NCI-H748 (cell line): ENCODE data around the gene INPP5F.
"Not testable (repeated sequence)": the region's sequence is repeated elsewhere in the genome, so short reads cannot be mapped to it uniquely, and the experiment has no call there.

Source experiments
- DNase-seq: peaks from one replicate; lab custom pipeline; 2025; ENCODE audit not compliant: unreplicated experiment; lab: John Stamatoyannopoulos, UW

Gene INPP5F

DNA sequence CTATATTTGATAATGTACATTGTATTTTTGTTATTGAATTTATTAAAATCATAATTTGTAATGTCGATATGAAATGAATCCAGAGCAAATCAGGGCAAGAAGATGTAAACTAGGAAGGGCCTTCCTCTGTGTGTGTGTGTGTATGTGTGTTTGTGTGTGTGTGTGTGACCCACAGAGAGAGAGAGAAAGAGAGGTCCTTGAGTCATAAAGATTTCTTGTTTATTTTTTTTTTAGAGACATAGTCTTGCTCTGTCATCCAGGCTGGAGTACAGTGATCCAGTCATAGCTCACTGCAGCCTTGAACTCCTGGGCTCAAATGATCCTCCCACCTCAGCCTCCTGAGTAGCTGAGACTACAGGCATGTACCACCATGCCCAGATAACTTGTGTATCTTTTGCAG, 50.7 kb downstream of the INPP5F start:
- no peak for DNase-seq

DNA sequence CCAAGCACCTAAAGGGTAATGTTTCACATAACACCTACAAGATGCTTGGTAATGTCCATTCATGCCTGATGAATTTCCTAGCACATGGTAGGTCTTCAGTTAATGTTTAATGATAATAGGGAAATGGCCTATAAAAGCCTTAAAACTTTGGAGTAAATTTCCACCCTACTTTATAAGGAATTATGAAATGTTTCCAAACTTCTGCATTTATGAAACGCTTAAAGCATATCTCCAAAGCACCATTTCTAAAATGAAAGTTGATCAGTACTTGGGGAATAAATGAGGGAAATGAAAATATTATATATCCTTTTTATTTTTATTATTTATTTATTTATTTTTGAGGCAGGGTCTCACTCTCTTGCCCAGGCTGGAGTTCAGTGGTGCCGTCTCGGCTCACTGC, 51.8 kb downstream of the INPP5F start:
- no peak for DNase-seq

DNA sequence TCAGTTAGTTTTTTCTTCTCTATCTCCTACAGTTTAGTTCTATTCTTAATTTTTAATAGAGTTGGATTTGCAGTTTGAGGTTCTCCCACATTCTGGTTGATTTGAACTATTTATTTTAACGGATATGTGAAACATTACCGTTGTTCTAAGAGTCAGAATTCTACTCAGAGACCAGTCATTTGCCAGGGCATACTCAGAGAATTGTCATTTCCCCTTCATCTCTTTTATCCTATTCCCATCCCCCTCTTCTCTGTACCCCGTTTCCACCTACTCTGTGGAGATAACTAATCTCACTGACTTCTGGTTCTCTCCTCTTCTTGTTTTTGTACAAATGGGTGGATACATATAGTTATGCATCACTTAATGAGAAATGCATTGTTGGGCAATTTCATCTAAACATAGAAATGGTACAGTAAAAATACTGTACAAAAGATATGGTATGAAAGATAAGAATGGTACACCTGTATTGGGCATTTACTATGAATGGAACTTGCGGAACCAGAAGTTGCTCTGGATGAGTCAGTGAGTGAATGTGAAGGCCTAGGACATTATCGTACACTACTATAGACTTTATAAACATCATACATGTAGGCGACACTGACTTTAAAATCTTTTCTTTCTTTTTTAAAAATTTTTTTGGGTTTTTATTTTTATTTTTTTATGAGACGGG, 53.1 kb downstream of the INPP5F start:
- no peak for DNase-seq

DNA sequence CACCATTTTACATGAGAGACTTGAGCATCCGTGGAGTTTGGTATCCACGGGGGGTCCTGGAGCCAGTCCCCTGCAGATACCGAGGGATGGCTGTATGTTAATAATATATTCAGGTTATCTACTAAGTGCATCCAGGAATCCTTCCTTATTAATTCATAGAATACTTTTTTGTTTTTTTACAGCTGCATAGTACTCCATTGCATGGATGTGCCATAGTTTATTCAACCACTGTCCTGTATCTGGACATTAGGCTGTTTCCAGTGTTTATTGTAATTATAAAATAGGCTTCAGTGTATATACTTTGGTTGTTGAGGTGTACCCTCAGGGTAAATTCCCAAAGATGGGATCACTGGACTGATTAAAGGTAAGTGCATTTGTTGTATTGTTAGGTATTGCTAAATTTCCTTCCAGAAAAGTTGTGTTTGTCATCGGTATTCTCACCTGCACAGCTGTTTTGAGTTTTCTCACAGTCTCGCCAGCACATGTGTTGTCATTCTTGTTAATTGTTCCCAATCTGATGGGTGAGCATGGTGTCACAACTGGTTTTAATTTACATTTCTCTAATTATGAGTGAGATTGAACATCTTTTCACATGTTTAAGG, 55.1 kb downstream of the INPP5F start:
- DNase-seq, result no peak

DNA sequence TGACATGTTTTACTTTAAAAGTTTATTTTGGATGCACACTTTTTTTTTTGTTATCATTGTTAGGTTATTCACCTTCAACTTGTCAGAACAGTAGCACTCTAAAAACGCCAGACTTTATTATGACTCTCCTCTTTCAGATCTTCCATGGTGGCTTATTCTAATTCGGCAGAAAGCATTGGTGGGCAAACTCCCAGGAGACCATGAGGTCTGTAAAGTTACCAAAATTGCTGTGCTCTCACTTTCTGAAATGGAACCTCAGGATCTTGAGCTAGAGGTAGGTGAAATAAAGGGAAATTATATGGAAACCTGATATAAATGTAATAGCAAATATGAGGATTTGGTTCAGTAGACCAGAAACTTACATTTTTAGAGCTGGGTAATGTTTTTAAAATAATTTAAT, 55.6 kb downstream of the INPP5F start:
- DNase-seq, result no peak

DNA sequence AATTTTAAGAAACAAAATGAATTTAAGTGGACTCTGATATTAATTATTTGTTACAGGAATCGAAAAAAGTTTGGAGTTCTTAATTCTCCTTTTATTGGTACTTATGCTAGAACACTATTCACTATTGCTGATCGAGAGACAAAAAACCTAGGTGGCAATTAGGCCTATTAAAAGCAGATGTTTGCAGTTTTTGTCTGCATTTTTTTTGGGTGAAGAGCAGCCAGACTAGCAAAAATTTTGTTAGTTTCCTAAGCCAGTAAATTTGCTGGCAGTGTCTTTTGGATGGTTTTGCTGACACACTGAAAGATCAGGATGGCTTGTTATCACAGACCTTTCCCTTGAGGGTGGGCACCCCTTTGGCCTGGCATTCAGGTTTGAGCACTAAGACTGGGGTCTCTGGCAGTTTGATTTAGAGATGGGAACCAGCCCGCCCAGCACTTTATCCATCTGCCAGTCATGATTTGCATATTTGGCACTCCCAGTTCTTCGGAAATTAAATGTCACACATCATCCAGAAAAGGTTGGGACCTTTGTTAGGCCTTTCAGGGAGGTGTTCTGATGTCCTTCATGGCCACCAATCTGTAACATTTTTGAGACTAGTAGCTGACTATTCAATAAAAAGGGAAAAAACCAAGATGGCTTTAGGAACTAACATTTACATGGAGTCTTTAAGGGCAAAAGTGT, 57.3 kb downstream of the INPP5F start:
- DNase-seq, result no peak

DNA sequence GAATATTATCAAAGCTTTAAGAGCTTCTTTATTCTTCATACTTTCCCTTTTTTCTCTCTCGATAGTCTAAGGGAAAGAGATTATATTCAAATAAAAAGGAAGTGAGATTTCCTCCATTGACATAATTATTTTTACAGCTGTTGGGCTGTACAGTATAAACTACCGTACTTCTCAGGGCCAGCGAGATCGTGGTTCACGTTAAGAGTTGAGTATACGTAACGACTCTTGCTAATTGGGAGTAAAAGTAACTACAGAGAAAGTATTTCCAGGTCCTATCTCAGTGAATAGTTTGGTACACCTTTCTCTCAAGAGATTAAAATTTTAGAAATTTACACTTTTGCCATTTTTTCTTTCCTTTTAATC, 57.8 kb downstream of the INPP5F start:
- no peak for DNase-seq

DNA sequence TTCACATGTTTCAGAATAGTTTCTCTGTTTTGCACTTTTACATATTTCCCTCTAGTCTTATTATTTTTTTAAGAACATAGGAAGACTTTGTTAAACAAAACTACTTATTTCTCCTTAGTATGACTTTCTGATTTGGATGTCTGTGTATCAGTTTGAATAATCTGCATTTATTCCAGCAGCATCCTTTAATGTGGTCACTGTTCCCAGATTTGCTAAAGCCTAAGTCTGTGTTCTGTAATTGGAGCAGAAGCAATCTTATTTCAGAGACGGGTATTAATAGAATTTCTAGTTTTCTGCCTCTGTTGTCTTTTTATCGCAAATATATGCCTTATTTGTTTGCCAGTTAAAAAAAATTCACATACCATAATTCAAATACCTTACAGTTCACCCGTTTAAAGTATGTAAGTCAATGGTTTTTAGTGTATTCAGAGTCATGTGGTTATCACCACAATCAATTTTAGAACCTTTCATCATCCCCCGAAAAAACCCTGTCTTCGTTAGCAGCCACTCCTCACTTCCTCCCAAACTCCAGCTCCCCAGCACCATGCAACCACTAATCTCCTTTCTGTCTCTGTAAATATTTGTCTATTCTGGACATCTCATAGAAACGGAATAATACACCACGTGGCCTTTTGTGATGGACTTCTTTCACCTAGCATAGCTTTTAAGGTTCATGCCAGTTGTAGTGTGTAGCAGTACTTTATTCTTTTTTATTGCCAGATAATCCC, 58.7 kb downstream of the INPP5F start:
- peak; percentile 75 for DNase-seq

DNA sequence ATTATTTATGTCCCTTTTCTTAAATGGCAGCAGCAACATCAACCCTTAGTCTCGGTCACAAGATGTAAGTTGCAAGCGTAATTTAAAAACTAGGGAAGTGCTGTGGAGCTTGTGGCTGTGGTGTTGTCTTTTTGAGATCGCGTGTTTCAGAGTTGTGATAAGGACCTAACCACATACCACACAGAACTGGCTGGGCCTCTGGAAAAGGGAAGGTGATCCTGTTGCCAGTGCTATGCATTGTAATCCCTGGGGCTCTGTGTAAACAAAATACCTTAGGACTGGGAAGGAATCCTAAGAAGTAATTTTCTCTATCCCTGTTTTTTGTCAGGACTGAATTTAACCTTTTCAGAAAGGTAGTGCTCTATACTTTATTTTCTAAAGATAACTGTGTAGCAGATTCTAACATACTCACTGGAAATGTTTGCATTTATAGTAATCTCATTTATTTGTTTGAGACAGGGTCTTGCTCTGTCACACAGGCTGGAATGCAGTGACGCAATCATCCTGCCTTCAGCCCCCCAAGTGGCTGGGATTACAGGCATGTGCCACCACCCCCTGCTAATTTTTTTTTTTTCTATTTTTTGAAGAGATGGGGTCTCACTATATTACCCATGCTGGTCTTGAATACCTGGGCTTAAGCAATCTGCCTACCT, 60.4 kb downstream of the INPP5F start:
- DNase-seq, result no peak

DNA sequence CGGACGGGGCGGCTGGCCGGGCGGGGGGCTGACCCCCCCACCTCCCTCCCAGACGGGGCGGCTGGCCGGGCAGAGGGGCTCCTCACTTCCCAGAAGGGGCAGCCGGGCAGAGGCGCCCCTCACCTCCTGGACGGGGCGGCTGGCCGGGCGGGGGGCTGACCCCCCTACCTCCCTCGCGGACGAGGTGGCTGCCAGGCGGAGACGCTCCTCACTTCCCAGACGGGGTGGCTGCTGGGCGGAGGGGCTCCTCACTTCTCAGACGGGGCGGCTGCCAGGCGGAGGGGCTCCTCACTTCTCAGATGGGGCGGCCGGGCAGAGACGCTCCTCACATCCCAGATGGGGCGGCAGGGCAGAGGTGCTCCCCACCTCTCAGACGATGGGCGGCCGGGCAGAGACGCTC, 69.3 kb downstream of the INPP5F start:
- not testable (repeated sequence) for DNase-seq

DNA sequence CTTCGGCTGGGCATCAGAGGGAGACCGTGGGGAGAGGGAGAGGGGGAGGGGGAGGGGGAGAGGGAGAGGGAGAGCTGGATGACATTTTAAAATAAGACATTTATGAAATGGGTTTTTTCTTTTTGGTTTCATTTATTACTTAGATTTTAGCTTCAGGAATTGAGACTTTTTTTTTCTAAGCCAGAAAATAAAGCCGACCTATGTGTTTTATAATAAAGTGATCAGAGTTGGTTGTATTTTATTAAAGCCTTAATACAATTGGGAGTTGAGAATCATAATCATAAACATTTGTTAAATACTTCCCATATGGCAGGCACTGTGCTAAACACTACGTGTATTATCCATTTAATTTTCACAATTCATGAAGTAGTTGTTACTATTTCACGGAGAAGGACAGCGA, 70.2 kb downstream of the INPP5F start:
- no peak for DNase-seq

DNA sequence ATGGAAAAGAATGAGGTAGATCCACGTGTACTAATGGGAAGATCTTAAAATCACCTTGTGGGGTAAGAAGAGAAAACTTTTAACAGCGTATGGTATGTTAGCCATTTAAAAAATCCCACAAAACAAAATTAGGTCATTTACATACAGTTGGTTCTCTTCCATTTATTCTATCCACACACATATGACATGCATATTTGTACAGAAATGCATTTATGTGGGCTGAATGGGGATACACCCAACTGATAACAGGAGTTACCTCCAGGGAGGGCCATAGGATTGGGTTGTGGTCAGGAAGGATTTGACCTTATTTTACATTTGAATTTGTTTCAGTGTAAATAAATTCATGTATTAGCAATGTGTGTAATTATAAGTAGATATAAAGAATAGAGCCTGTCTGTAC, 75.3 kb downstream of the INPP5F start:
- no peak for DNase-seq

DNA sequence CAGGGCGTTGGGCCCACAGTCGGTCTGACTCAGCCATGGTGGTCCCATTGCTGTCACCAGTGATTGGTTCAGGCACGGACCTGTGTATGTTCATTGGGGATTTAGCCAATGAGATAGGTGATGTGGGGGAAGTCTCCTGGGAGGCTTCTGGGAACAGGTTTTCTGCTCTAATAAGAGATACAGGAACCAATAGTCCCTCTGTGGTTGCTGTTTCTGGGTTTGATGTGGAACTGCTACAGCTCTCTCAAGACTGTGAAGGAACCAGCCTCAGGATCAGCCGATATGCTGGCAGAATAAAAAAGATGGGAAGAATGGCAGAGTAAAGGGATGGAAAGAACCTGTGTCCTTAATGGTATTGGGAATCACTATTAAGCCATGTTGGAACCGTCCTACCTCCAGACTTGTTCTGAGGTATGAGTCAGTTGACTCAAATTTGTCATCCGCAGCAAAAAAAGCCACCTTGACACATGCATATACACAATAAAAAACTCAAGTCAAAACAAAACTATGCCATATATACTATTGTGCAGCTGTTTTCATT, 76.2 kb downstream of the INPP5F start:
- no peak for DNase-seq

DNA sequence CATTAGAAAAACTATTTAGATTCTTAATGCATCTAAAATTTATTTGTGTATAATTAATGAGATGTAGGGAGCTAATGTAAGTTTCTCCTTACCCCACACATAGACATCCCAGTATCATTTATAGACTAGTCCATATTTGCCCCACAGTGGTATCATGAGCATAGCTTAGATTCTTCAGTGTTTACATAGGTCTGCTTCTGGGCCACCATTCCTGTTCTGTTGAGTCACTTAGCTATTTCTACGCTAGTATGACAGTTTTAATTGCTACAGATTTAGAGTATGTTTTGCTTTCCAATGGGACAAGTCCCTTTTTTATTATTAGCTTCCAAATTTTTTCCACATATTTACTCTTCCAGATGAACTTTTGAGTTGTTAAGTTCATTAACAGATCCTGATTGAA, 77.4 kb downstream of the INPP5F start:
- DNase-seq, result no peak

DNA sequence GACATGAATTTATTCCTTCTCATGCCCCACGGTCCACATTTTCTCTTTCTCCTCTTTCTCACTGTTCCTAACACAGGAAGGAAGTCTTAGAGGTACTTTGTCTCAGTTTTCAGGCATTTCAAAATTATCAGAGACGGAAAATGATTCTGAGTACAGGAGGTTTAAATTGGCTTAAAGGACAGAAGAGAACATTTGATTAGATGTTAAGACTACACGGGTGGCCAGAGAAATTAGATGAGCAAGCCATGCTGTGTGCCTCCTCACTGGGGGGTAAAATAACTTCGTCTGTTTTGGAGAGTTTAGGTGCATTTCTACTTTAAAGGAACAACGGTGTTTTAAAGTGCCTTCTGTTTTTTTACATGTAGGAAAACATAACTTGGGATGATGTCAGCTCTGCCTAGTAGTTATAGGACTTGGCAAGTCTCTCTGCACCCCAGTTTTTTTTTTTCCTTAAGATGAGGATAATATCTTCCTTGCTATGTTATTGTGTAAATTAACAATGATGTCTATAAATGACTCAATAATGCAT, 79.9 kb downstream of the INPP5F start:
- DNase-seq, result no peak

DNA sequence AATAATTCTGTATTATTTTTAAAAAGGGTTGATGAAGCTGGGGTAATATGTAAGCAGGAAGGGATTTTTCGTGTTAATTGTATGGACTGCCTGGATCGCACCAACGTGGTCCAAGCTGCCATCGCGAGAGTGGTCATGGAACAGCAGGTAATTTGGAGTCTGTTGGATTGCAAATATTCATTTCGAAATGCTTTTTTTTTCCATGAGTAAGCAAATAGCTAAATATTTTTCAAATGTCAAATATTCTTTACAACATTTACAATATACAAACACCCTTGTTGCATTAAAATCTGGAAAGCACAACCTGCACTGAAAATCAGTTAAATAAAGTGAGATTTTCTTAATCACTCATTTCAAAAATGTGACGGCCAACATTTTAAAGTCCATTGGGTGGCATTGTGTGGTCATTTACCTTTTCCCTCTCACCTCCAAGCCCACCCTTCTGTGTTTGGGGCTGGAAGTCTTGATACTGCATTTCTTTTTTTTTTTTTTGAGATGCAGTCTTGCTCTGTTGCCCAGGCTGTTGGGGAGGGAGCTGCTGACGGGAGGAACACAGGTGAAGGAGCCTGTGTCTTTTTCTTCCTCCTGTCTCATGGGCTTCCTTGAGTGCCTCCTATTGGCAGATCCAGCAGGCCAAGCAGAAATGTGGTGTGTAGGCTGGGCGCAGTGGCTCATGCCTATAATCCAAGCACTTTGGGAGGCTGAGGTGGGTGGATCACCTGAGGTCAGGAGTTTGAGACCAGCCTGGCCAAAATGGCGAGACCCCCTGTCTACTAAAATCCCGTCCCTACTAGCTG, 80.7 kb downstream of the INPP5F start:
- no peak for DNase-seq

DNA sequence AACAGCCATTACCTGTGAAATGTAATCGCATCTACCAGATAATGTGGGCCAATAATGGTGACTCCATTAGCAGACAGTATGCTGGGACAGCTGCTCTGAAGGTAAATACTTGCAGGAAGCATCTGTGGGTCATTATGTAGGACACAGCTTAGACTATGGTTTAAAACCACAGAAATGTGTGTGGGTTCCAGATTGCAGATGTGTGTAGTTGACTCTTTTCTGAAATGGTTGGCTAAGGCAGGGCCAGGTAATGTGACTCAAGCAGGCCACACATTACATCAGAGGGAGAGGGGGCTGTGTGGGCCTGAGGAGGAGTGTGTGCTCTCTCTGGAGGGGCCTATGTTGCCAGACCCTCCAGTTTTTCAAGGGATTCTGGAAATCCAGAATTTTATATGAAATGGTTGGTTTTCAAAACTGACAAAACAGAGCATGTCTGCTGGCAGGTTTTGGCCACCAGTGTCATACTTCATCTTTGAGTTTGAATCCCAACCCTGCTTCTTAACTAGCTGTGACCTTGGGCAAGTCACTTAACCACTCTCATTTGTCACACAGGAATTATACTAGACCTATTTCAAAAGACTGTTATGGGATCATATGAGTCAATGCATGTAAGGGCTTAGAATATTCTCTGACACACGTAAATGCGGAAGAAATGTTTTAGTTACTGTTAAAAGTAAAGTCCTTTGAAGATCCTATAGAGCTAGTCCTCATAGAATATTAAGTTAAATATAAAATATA, 82.3 kb downstream of the INPP5F start:
- DNase-seq, result no peak

DNA sequence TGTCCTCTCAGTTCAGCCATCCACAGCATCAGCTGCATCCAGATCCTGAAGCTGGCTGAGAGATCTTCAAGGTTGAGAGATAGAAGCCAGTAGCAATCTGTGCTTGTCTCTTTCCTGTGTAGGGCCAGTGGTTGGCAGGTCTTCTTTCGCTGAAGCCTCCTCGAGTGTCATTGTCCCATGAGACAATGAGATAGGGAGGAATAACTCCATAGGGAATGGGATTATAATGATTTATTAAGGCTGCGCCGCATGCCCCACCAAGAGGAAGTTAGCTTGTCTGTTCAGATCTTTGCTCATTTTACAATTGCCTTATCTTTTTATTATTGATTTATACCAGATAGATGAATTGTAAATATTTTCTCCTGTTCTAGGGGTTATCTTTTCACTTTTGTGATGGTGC, 85.3 kb downstream of the INPP5F start:
- no peak for DNase-seq

DNA sequence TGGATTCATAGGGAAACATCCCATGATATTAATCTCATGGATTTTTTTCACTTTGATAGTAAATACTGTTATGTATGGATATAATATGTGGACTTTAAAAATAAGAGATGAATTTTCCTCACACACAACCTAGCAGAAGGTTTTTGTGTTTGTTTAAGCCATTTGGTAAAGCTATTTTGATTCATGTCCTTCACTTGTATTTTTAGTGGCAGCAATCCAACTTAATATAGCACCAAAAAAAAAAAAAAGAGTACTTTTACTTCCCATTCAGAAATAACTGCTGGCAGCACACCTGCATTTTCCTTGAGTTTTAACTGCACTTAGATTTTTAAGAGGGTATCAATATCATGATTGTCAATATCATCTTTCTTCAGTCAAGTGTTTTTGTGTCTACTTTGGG, 86.8 kb downstream of the INPP5F start:
- DNase-seq, result no peak

DNA sequence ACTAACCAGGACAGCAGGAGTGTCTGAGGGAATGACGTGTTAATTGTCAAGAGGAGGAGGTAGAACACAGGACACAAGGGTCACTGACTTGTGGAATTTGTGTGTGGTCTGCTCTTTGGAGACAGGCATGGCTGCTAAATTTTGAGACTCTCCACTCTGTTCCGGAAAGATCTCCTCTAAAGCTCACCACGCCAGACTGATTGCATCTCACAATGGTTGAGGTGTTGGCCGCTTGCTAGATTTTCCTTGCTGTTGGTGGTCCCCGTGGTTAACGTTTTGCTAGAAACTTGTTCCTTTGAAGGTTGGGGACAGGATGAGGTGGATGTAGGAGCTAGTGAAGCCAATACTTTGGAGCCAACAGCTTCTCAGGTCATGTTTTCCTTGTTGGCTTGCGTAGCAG, 89.8 kb downstream of the INPP5F start:
- no peak for DNase-seq
